ENCODE results near the gene RPL18A.
"Not testable (repeated sequence)": the region's sequence is repeated elsewhere in the genome, so short reads cannot be mapped to it uniquely, and the experiment has no call there.

Gene RPL18A

DNA sequence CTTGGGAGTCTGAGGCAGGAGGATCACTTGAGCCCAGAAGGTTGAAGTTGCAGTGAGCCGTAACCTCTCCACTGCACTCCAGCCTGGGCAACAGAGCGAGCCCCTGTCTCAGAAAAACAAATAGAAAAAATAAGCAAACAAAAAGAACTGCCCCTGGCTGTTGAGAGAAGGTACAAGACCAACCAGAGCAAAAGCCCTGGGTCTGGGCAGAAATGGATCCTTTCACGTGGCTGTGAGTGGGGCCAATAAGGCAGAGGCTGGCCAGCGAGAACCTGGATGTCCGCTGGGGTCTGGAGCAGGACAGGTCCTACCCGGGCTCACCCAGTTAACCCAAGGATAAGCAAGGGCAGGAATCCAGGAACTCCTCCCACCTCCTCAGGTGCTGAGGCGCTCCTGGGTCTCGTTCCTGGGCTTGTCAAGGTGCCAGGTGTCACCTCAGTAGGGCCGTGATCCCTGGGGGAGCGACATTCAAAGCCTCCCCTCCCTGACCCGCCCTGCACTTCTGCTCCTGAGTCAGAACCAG, 7.3 kb downstream of the RPL18A start:
- no peak for DNase-seq

- no peak for DNase-seq
Measured at GRCh38 chr19:17868669-17869068, 9.0 kb downstream of the RPL18A start.

DNA sequence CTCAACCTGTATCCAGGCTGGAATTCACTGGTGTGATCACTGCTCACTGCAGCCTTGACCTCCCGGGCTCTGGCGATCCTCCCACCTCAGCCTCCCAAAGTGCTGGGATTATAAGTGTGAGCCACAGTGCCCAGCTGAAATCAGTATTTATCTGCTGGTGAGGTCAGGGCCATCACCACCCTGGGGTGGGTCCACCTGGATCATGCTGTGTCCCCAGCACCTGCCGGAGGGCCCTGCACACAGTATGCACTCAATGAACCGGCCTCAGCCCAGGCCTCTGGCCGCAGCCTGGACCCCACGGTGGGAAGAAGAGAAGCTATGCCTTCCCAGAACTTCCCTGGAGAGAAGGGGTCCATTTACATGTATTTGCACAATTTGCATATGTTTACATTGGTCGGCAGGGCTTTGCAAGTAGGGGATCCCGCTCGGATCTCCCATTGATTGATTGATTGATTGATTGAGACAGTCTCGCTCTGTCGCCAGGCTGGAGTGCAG, 9.5 kb downstream of the RPL18A start:
- no peak for DNase-seq

DNA sequence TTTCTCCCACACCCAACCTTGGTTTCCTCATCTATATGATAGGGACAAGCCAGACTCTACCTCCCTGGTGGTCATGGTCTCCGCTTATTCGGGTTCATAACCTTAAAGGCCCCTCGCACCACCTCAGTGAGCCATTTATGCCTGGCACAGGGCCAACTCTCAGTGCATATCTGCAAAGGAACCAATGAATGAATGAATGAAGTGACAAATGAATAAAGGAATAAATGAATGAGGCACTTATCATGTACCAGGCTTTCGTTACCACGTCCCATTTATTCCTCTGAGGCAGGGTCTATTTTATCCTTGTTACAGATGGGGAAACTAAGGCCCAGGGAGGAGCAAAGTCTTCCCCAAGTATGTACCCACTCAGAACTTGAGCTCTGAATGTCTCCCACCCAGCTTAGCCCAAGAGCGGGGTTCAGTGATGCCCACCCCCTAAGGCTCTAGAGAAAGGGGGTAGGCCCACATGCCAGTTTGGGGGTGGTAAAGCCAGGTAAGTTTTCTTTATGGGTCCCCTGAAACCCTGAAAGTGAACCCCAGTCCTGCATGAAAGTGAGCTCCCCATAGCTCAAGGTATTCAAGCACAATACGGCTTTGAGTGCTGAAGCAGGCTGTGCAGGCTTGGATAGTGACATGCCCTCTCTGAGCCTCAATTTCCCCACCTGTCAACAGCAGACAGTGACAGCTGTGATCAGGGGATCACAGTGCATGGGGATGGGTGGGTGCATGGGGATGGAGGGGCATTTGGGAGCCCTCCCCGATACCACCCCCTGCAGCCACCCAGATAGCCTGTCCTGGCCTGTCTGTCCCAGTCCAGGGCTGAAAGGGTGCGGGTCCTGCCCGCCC, 11.5 kb downstream of the RPL18A start:
- DNase-seq = no peak

GRCh38 chr19:17871878-17872250, 12.2 kb downstream of the RPL18A start, which contains the start of gene SLC5A5:
Gene SLC5A5 (plus strand): TSS chr19:17871945. CDS start chr19:17872320, 375 bp downstream.
- peak; percentile 68 for DNase-seq

GRCh38 chr19:17872251-17873001, 12.7 kb downstream of the RPL18A start:
- DNase-seq = peak; percentile 82

DNA sequence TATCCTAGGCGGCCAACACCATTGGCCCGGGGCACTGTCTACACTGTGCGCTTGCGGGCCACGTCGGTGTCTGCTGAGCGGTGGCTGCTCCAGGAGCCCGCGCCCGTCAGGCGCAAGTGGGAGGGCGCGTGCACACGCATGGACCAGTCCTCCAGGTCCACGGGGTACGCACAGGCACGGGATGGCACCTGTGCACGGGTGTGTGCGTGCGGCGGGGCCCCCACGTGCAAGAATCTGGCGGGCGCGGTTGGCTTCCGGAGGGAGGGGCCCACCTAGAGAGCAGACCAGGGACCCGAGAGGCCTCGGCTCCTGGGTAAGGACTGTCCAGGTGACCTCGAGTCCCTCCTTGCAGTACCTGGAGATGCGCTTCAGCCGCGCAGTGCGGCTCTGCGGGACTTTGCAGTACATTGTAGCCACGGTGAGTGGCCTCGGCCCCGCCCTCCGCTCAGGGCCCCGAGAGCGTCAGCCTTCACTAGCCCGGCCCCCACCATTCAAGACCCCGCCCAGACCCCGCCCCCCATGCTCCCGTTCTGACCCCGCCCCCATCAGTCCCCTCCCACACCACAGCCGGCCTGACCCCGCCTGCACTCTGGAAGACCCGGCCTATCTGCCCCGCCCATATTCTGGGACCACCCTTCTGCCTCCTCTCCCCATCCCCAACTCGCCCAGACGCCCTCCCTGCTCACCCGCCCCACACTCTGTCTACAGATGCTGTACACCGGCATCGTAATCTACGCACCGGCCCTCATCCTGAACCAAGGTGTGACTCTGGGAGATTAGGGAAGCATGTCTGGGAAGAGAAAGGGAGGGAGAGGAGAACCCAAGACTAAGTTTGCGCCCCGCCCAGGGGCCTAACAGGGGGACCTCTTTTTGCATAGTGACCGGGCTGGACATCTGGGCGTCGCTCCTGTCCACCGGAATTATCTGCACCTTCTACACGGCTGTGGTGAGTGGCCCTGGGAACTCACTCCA, 14.4 kb downstream of the RPL18A start:
- DNase-seq = peak; percentile 87

GRCh38 chr19:17874758-17875135, 15.0 kb downstream of the RPL18A start:
- DNase-seq = no peak

DNA sequence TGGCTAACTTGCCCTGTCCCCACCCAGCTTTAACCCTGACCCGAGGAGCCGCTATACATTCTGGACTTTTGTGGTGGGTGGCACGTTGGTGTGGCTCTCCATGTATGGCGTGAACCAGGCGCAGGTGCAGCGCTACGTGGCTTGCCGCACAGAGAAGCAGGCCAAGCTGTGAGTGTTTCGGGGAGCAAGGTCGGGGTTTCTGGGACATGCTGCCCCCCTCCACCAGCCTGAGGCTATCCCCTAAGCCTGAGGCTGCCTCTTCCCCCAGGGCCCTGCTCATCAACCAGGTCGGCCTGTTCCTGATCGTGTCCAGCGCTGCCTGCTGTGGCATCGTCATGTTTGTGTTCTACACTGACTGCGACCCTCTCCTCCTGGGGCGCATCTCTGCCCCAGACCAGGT, 18.0 kb downstream of the RPL18A start:
- no peak for DNase-seq

- DNase-seq = no peak
Measured at GRCh38 chr19:17879466-17879865, 19.8 kb downstream of the RPL18A start.

DNA sequence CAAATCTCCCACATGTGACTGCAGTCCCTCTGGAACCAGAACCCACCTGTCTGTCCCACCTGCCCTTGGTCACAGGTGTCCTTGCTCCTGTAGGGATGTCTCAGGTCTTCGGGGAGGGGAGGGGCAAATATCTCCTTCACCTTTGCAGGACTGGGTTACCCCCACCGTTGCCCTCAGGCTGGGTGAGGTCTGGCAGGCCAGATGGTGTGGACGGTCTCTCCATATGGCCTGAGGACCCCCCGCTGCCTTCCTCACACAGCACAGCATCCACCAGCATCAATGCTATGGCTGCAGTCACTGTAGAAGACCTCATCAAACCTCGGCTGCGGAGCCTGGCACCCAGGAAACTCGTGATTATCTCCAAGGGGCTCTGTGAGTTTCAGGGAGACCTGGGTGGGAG, 22.0 kb downstream of the RPL18A start:
- DNase-seq = no peak

DNA sequence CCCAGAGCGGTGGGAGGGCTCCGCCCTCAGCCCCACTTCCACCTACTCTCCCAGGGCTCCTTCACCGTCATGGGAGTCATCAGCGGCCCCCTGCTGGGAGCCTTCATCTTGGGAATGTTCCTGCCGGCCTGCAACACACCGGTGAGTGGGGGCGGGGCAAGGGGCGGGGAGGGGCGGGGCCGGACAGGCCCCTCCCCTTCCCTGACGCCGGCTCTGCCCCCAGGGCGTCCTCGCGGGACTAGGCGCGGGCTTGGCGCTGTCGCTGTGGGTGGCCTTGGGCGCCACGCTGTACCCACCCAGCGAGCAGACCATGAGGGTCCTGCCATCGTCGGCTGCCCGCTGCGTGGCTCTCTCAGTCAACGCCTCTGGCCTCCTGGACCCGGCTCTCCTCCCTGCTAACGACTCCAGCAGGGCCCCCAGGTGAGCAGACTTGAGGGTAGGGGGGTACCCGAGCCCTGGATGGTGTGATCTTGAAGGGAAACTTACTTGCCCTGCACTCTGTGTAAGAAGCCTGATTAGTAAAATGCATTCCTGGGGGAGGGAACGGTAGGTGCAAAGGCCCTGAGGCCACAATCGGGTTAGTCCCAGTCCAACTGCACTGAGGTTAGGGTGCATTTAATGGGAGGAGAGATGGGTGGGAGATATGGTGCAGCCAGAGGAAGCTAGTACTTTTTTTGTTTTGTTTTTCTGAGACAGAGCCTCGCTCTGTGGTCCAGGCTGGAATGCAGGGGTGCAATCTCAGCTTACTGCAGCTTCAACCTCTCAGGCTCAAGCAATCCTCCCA, 24.1 kb downstream of the RPL18A start:
- DNase-seq = no peak

- no peak for DNase-seq
Measured at GRCh38 chr19:17886515-17886914, 26.8 kb downstream of the RPL18A start.

- not testable (repeated sequence) for DNase-seq
Measured at GRCh38 chr19:17887221-17887620, 27.5 kb downstream of the RPL18A start.

GRCh38 chr19:17888260-17888659, 28.6 kb downstream of the RPL18A start:
- DNase-seq = no peak

DNA sequence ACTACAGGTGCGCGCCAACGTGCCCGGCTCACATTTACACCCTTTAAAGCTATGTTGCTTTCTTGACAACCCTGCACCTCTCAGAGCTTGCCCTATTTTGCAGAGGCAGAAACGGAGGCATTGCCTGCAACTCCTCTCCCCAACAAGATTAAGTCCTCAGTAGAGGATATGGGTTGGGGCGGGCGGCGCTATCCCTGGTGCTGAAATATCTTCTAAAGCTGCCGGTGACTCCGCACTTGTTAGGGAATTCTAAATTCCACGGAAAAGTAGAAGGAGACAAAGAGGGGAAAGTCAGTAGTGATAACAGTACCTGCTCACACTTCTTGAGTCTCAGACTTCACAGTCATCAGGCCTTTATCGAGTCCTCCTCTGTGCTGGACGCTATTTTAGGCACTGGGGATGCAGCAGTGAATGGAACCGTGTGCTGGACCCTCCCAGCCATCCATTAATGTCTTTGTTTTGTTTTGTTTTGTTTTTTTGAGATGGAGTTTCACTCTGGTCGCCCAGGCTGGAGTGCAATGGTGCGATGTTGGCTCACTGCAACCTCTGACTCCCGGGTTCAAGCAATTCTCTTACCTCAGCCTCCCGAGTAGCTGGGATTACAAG, 30.0 kb downstream of the RPL18A start:
- DNase-seq = no peak

DNA sequence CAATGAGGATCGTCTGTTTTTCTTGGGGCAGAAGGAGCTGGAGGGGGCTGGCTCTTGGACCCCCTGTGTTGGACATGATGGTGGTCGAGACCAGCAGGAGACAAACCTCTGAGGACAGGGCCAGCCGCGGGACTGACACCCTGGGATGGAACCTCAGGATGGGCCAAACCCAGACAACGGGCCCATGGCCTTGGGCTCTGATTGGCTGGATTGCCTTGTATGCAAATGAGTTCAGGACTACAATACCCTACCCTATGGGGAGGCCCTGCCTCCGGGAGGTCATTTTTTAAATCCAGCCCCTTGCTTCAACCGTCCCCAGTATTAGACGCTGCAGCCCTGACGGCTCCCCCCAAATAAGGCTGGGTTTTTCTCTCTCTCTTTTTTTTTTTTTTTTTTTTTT, 34.1 kb downstream of the RPL18A start:
- DNase-seq = no peak

DNA sequence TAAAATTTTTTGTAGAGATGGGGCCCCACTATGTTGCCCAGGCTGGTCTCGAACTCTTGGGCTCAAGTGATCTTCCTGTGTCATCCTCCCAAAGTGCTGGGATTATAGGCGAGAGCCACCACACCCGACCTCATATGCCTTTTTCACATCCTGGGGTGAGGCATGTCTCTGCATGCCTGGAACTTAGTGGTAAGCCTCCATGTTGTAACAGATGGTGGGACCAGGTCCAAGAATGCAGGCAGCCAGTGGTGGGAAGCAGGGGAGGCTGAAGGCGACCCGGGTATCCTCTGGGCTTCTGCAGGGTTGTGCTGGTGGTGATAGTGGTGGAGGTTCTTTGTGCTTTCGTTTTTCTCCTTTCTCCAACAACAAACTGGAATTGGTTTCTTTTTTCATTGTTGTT, 43.0 kb downstream of the RPL18A start:
- no peak for DNase-seq

DNA sequence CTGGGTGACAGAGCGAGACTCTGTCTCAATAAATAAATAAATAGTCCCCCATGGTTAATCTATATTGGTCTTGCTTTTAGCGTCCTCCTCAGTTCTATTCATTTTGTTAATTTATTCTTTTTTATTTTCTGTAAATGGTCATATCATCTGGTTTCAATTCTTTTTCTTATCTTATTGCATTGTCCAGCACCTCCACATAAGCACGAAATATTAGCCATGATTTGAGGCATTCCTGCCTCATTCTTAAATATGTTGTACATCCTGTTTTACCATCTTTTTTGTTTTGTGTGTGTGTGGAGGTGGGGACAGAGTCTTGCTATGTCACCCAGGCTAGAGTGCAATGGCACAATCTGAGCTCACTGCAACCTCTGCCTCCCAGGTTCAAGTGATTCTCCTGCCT, 48.5 kb downstream of the RPL18A start:
- DNase-seq = no peak

- DNase-seq = no peak
Measured at GRCh38 chr19:17909003-17909732, 49.5 kb downstream of the RPL18A start.

All from activated effector memory CD4-positive, alpha-beta T cell treated with anti-CD3 and anti-CD28 coated beads, Interleukin-2, amount 50 U/mL, for 16 hours (primary cell).